H1 (cell line): ENCODE data around the gene MILR1. TPM values are rescaled to one million over a fixed set of nuclear protein-coding genes. Genes with fewer than 3 reads are reported as not detected.

Experiments
- CTBP2 ChIP-seq: IDR thresholded peaks from 2 replicates; pipeline ENCODE4 v1.7.0; 2011; ENCODE audit warnings: borderline replicate concordance, mild to moderate bottlenecking, moderate library complexity, mixed read lengths, low read length; ENCODE audit not compliant: insufficient read depth, insufficient read length
- EZH2 ChIP-seq: fragments of 200-600 bp; sonication (generic); IDR thresholded peaks from 2 replicates; pipeline ENCODE4 v1.7.1; 2012; ENCODE audit warnings: low read depth, mild to moderate bottlenecking, moderate library complexity, low read length, inconsistent platforms; ENCODE audit not compliant: severe bottlenecking
- KDM1A ChIP-seq: fragments of 200-600, 300-600 bp; sonication (generic); IDR thresholded peaks from 2 replicates; pipeline ENCODE4 v1.7.1; 2016; ENCODE audit warnings: mild to moderate bottlenecking, low read length, borderline replicate concordance
- polyA plus RNA-seq, 7 experiments: library from polyadenylated mRNA; depleted of rRNA in 3 of 7; stranded (reverse) in 5 of 7; unstranded in 2 of 7; fragments of >200 nt in 5 of 7; fragments of 200-250 nt in 2 of 7; gene quantifications; 1 replicate in 5 of 7; 2 replicates in 1 of 7; 4 replicates in 1 of 7; pipeline versions ENCODE4 v1.2.1 to v1.2.3, GENCODE V29; 2011 to 2013; ENCODE audit warnings: missing spikeins in 2 of 7, mixed read lengths in 2 of 7
- total RNA-seq: library from RNA; stranded (reverse); fragmentation: NEBNext Ultra II Directional; extraction: Animal tissue kit (Norgen Biotek cat#: 25700); gene quantifications from 2 replicates; pipeline ENCODE4 v1.2.1, GENCODE V29; 2021
- TF ChIP-seq, protein P1 (sequence below), 3 experiments: IDR thresholded peaks; 1 replicate in 2 of 3; 2 replicates in 1 of 3; pipeline versions ENCODE4 v1.5.1 to v1.6.1; 2011; ENCODE audit warnings: low read length in 3 of 3, mild to moderate bottlenecking in 3 of 3, inconsistent platforms in 2 of 3, low read depth in 1 of 3, moderate library complexity in 1 of 3; ENCODE audit not compliant: insufficient read depth in 1 of 3; ENCODE audit errors: control extremely low read depth in 1 of 3

The MILR1 gene
- total and polyA plus RNA-seq, 2 of the 8 experiments (the other 6 are each of a cell fraction or from before 2014, with no cell fraction given): not detected

- TF ChIP-seq CTBP2 (no peak), EZH2 (no peak), KDM1A (no peak)
- TF ChIP-seq, protein P1, sequence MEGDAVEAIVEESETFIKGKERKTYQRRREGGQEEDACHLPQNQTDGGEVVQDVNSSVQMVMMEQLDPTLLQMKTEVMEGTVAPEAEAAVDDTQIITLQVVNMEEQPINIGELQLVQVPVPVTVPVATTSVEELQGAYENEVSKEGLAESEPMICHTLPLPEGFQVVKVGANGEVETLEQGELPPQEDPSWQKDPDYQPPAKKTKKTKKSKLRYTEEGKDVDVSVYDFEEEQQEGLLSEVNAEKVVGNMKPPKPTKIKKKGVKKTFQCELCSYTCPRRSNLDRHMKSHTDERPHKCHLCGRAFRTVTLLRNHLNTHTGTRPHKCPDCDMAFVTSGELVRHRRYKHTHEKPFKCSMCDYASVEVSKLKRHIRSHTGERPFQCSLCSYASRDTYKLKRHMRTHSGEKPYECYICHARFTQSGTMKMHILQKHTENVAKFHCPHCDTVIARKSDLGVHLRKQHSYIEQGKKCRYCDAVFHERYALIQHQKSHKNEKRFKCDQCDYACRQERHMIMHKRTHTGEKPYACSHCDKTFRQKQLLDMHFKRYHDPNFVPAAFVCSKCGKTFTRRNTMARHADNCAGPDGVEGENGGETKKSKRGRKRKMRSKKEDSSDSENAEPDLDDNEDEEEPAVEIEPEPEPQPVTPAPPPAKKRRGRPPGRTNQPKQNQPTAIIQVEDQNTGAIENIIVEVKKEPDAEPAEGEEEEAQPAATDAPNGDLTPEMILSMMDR (IDR thresholded peaks at IDR 0.05; ENCODE audit: control extremely low read depth in 1 of 3, insufficient read depth in 1 of 3, low read depth in 1 of 3, low read length in 3 of 3): no peak
These were observed 56.7 kb downstream of the MILR1 start (continued) for GRCh38 chr17:64505340-64506200.
